A549 (cell line): ENCODE results near the gene TEC. TPM values are rescaled to one million over a fixed set of nuclear protein-coding genes. Genes with fewer than 3 reads are reported as not detected.
A peak's percentile ranks its signal among the peaks of the same experiment; 100 is the strongest.
"Not testable (repeated sequence)": the region's sequence is repeated elsewhere in the genome, so short reads cannot be mapped to it uniquely, and the experiment has no call there.

Source experiments
- ATAC-seq, 2 experiments: fragments of 200-7000 bp in 1 of 2; fragments of >200 bp in 1 of 2; cut with Nextera tagmentation in 1 of 2; cut with Tn5 transposase in 1 of 2; 3 replicates each; pipeline versions ENCODE4 v1.8.0 to v1.9.1; 2018 to 2020; ENCODE audit warnings: mild to moderate bottlenecking in 1 of 2, moderate library complexity in 1 of 2
- CTCF ChIA-PET: fragments of 300-600 bp; sonication (Branson Sonifier 250); formaldehyde crosslinking; extraction: SDS; loops from one replicate; lab custom pipeline; 2021; ENCODE audit warnings: antibody characterized with exemption, inconsistent platforms; lab: Yijun Ruan, JAX
- POLR2A ChIA-PET: fragments of 350-600 bp; formaldehyde crosslinking; extraction: SDS; loops from one replicate; lab custom pipeline; 2021; ENCODE audit warnings: antibody characterized with exemption, inconsistent platforms; lab: Yijun Ruan, JAX
- DNase-seq, 2 experiments: peaks; one replicate each; pipeline versions ENCODE4 v3.0.0 to v3.0.0-alpha.2; 2011 to 2016; ENCODE audit warnings: low read depth in 1 of 2, low spot score in 1 of 2
- FAIRE-seq: peaks from 2 replicates; lab custom pipeline; 2011; peaks lifted over from hg19 to GRCh38; lab: Jason Lieb, UNC
- H3K27ac ChIP-seq, 2 experiments: fragments of >200 bp; sonication (Bioruptor Twin); formaldehyde crosslinking; 3 replicates each; pipeline ENCODE4 v1.5.1; 2016 to 2017
- H3K4me1 ChIP-seq: fragments of >200 bp; sonication (Bioruptor Twin); formaldehyde crosslinking; 3 replicates; pipeline ENCODE4 v1.6.1; 2016
- H3K4me2 ChIP-seq: fragments of >200 bp; sonication (Bioruptor Twin); formaldehyde crosslinking; 3 replicates; pipeline ENCODE4 v1.6.1; 2016
- H3K4me3 ChIP-seq: fragments of >200 bp; sonication (Bioruptor Twin); formaldehyde crosslinking; 3 replicates; pipeline ENCODE4 v1.5.1; 2016
- H3K9me3 ChIP-seq: fragments of >200 bp; sonication (Bioruptor Twin); formaldehyde crosslinking; 3 replicates; pipeline ENCODE4 v1.6.1; 2016
- BHLHE40 ChIP-seq: IDR thresholded peaks from 2 replicates; pipeline ENCODE4 v1.6.1; 2012; ENCODE audit warnings: low read depth, low read length, inconsistent platforms
- CHD2 ChIP-seq: fragments of 150-350 bp; IDR thresholded peaks from 2 replicates; pipeline ENCODE4 v1.6.1; 2014; ENCODE audit warnings: low read length; ENCODE audit not compliant: partially characterized antibody
- GATA3 ChIP-seq: IDR thresholded peaks from 2 replicates; pipeline ENCODE4 v1.6.1; 2012; ENCODE audit warnings: borderline replicate concordance
- JUN ChIP-seq, 2 experiments: fragments of >200 bp; sonication (Bioruptor Twin); formaldehyde crosslinking; IDR thresholded peaks; 2 replicates in 1 of 2; 3 replicates in 1 of 2; pipeline ENCODE4 v1.6.1; 2016 to 2017
- JUNB ChIP-seq: fragments of >200 bp; sonication (Bioruptor Twin); formaldehyde crosslinking; IDR thresholded peaks from 2 replicates; pipeline ENCODE4 v1.6.1; 2016
- KDM1A ChIP-seq: fragments of 200-600 bp; sonication (generic); IDR thresholded peaks from 2 replicates; pipeline ENCODE4 v1.6.1; 2016; ENCODE audit warnings: low read depth, mild to moderate bottlenecking
- KDM5A ChIP-seq: fragments of 200-600 bp; sonication (generic); IDR thresholded peaks from 2 replicates; pipeline ENCODE4 v1.6.1; 2016; ENCODE audit warnings: antibody characterized with exemption, mild to moderate bottlenecking
- MAZ ChIP-seq: fragments of 150-350 bp; IDR thresholded peaks from 2 replicates; pipeline ENCODE4 v1.6.1; 2014; ENCODE audit warnings: antibody characterized with exemption, low read depth, low read length, borderline replicate concordance
- NFE2L2 ChIP-seq: fragments of 150-350 bp; conservative IDR thresholded peaks from 2 replicates; pipeline ENCODE4 v1.6.1; 2014; ENCODE audit warnings: low read length
- NPAS2 ChIP-seq: fragments of 250-450 bp; sonication (Bioruptor Pico); IDR thresholded peaks from 2 replicates; pipeline ENCODE4 v1.8.0; 2022; ENCODE audit warnings: mild to moderate bottlenecking, moderate library complexity, borderline replicate concordance
- PHF8 ChIP-seq: fragments of 200-600 bp; sonication (generic); IDR thresholded peaks from 2 replicates; pipeline ENCODE4 v1.6.1; 2016; ENCODE audit warnings: low read depth, mild to moderate bottlenecking, antibody characterized with exemption, moderate library complexity, borderline replicate concordance
- POLR2A ChIP-seq: IDR thresholded peaks from 2 replicates; pipeline ENCODE4 v1.6.1; 2012; ENCODE audit warnings: mild to moderate bottlenecking, low read length
- RAD21 ChIP-seq, 2 experiments: fragments of >200 bp in 1 of 2; sonication (Bioruptor Twin) in 1 of 2; formaldehyde crosslinking in 1 of 2; IDR thresholded peaks in 1 of 2; conservative IDR thresholded peaks in 1 of 2; 2 replicates in 1 of 2; 3 replicates in 1 of 2; pipeline ENCODE4 v1.6.1; 2012 to 2018; ENCODE audit warnings: inconsistent platforms in 1 of 2
- SMC3 ChIP-seq: fragments of >200 bp; sonication (Bioruptor Twin); formaldehyde crosslinking; IDR thresholded peaks from 3 replicates; pipeline ENCODE4 v1.6.1; 2018; ENCODE audit warnings: inconsistent platforms
- WGBS: methylation state at CpG from one replicate; pipeline ENCODE4 v1.1.6; 2017; ENCODE audit errors: missing lambda C conversion rate; 5-methylcytosine and 5-hydroxymethylcytosine counted together
- polyA minus RNA-seq: library from RNA; depleted of rRNA, polyadenylated mRNA; stranded (reverse); fragments of >200 nt; gene quantifications from 2 replicates; pipeline ENCODE4 v1.2.3, GENCODE V29; 2011; rRNA and poly(A)+ RNA removed
- polyA plus RNA-seq, 4 experiments: library from polyadenylated mRNA; depleted of rRNA in 3 of 4; stranded (reverse); fragments of >200 nt; fragmentation: RNase III in 1 of 4; extraction: RNeasy Plus Mini Kit Qiagen cat#74134 plus additional on column Dnase treatment in 1 of 4; gene quantifications; 2 replicates in 3 of 4; 3 replicates in 1 of 4; pipeline ENCODE4 v1.2.3, GENCODE V29; 2011 to 2017
- TF ChIP-seq, protein P1 (sequence below): fragments of >200 bp; sonication (Bioruptor Twin); formaldehyde crosslinking; IDR thresholded peaks from 3 replicates; pipeline ENCODE4 v1.5.1; 2016
- TF ChIP-seq, protein P2 (sequence below): IDR thresholded peaks from 2 replicates; pipeline ENCODE4 v1.6.1; 2012
- TF ChIP-seq, protein P3 (sequence below): fragments of >200 bp; sonication (Bioruptor Twin); formaldehyde crosslinking; IDR thresholded peaks from 2 replicates; pipeline ENCODE4 v1.6.1; 2016

TEC gene
- 1.2 and 1.3 TPM in 2 replicates for polyA plus RNA-seq (2011; rRNA removed)
- 0.29 and 0.30 TPM in 2 replicates for polyA plus RNA-seq (2012; cell fraction: cytosol; rRNA removed)
- polyA plus RNA-seq (2012; cell fraction: nucleus; rRNA removed): 0.36 and 0.71 TPM in 2 replicates
- 1.4 to 1.9 TPM (median 1.6 TPM) in 3 replicates for polyA plus RNA-seq (2017; fragmentation: RNase III; extraction: RNeasy Plus Mini Kit Qiagen cat#74134 plus additional on column Dnase treatment)
- 1.3 and 1.6 TPM in 2 replicates for polyA minus RNA-seq

DNA sequence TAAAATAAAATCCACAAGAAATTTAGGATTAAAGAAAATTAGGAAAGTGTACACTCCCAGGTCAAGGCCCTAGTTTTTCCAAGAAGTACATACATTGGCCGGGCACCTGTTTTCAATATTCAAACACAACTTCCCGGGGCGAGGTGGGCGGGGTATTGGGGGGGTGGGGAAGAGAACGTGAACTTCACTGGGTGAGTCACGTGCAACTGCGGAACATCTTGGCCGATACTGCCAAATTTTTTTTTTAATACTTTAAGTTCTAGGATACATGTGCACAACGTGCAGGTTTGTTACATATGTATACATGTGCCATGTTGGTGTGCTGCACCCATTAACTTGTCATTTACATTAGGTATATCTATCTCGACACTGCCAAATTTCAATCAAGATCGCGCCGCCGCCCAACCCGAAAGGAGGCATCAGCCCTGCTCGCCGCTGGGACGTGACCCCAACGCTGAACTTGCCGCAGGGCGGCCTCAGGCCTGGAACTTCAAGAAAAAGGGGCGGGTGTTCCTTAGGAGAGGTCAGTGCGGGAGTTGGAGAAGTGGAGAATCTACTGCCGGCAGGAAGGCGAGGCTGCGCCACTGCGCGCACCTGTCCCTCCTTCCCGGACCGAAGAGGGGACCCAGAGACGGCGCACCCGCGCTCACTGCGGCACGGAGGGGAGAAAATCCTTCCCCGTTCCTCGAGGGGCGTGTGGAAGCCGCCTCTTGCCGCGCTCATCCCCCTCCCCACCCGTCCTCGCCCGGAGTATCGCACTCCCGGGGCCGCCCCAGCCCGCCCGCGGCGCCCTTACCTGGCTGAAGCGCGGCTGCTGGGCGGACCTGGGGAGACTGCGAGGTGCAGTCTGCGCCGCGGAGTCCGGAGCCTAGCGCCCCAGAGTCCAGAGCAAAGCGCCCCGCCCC is at the start of gene TEC:
Gene TEC, minus strand, starts transcription at position 883 of the 905 bp plus-strand sequence. CDS start 41,224 bp downstream, outside the sequence.
- FAIRE-seq (no peak), DNase-seq (peak; percentile 38 to 60)

DNA sequence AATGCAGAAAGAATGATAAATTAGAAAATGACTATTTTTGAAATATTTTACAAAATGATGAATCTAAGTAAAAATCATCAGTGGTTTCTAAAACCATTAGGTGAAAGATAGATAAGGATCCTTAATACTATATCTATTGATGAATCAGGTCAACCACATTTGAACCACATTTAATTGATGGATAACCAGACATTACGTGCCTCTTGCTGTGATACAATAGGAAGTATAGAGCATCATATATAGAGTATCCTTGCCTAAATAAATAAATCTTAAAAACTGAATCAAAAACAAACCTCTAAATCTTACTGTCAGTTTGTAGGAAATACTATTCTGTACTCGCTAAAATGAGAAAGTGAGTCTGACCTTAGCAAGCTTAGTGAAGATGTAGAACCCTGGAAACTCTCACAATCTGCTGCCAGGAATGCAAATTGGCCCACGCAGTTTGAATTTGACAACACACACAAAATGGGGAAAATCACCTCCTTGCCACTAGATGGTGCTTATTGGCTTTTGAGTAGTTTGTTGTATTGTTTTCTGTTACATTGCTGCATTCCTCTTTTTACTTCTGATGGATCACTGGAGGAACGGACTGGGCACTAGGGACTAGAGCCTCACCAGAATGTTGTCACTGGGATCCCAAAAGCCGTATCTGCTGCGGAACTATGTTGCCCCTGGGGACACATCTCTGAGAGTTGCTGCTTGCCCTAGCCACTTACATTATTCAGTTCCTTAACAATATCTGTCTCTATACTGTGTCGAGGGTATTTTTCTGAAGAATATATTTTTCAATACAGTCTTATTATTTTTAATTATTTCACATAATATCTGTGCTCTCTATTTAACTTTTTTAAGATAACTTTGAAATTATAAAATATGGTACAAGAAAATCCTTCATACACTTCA is 46.3 kb upstream of the TEC start:
- FAIRE-seq (no peak), ATAC-seq (peak; percentile 78 to 84; a peak in 5 of 6 replicates)
- ChIA-PET POLR2A (no interaction called here), CTCF (interaction anchor here (1.3 to 2.0 kb wide), 3 partner anchors 15 to 230 kb away, joined by 4 to 7 read pairs (median 5); no protein-coding TSS in a partner anchor)
- 14% methylated on average over 7 of the region's 7 CpGs for WGBS
- Histone ChIP-seq H3K4me2 (peak overlapping the region; percentile 37; the same call in 2 of the 3 replicates), H3K4me3 (no peak overlapping the region)
- TF ChIP-seq RAD21 (conservative IDR thresholded peaks at IDR 0.05 in 1 of 2, IDR thresholded peaks at IDR 0.05 in 1 of 2): peak; percentile 77
- TF ChIP-seq, protein P1, sequence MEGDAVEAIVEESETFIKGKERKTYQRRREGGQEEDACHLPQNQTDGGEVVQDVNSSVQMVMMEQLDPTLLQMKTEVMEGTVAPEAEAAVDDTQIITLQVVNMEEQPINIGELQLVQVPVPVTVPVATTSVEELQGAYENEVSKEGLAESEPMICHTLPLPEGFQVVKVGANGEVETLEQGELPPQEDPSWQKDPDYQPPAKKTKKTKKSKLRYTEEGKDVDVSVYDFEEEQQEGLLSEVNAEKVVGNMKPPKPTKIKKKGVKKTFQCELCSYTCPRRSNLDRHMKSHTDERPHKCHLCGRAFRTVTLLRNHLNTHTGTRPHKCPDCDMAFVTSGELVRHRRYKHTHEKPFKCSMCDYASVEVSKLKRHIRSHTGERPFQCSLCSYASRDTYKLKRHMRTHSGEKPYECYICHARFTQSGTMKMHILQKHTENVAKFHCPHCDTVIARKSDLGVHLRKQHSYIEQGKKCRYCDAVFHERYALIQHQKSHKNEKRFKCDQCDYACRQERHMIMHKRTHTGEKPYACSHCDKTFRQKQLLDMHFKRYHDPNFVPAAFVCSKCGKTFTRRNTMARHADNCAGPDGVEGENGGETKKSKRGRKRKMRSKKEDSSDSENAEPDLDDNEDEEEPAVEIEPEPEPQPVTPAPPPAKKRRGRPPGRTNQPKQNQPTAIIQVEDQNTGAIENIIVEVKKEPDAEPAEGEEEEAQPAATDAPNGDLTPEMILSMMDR: peak; percentile 62
- peak; percentile 76 for TF ChIP-seq SMC3
- TF ChIP-seq, protein P2, sequence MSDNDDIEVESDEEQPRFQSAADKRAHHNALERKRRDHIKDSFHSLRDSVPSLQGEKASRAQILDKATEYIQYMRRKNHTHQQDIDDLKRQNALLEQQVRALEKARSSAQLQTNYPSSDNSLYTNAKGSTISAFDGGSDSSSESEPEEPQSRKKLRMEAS: no peak
- TF ChIP-seq, all 56 proteins: peak for 3
- Histone ChIP-seq H3K9me3 (no peaks in the 10 kb centered on the region), H3K4me1 (no peaks in the 10 kb centered on the region), H3K27ac (no peak overlapping the region)
- peak; percentile 27 to 64 for DNase-seq

More for the DNA sequence above, at the start of gene TEC:
- ChIA-PET POLR2A (no interaction called here), CTCF (no interaction called here)
- peak; percentile 84 to 87 for ATAC-seq
- Histone ChIP-seq H3K27ac (peak within 1 kb of the TSS; percentile 81 to 85), H3K9me3 (no peaks in the 10 kb centered on the region), H3K4me1 (0 out of 3 replicates have a peak, but pooled peaks cover 3% of the 10 kb centered on the region), H3K4me2 (peak within 1 kb of the TSS; percentile 83), H3K4me3 (peak within 1 kb of the TSS; percentile 96)
- TF ChIP-seq GATA3 (no peak), JUNB (no peak), PHF8 (peak; percentile 29), POLR2A (peak; percentile 28), JUN (IDR thresholded peaks at IDR 0.05) (peak in 1 of 2 experiments; percentile 16; a peak in 1 of 5 replicates)
- TF ChIP-seq, protein P2: 0 out of 2 replicates have a peak, but pooled peaks have one; percentile 27
- 3% methylated on average over 9 of the region's 63 CpGs for WGBS

DNA sequence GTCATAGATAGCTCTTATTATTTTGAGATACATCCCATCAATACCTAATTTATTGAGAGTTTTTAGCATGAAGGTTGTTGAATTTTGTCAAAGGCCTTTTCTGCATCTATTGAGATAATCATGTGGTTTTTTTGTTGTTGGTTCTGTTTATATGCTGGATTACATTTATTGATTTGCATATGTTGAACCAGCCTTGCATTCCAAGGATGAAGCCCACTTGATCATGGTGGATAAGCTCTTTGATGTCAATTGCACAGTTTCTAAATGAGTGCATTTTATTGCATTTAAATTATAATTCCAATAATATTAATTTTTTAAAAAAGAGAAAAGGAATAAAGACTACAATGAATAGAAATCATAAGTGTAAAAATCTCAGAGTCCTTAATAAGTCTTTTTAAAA is 45.1 kb upstream of the TEC start:
- H3K4me3 ChIP-seq, DNase-seq, ATAC-seq, H3K27ac ChIP-seq, POLR2A ChIA-PET, H3K4me2 ChIP-seq, FAIRE-seq, H3K4me1 ChIP-seq, H3K9me3 ChIP-seq: not testable (repeated sequence)
- CTCF ChIA-PET: interaction anchor here (0.8 to 2.0 kb wide), 4 partner anchors 14 to 231 kb away, joined by 4 to 7 read pairs (median 5); no protein-coding TSS in a partner anchor

DNA sequence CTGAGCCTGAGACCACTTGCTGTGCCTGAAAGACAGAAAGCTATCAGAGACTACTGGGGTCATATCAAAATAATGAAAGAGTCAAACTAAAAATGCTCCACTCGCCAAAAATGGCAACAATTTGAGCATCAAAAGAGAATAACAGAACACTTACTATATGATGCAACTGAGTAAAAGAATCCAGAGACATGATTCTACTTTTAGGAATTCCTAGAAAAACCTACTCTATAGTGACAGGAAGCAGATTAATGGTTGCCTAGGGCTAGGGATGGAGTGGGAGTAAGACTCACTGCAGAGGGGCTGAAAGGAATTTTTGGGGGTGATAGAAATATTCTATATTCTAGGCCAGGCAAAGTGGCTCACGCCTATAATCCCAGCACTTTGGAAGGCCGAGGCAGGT is 42.3 kb upstream of the TEC start:
- H3K9me3 ChIP-seq: no peaks in the 10 kb centered on the region
- no peak overlapping the region for H3K4me3 ChIP-seq
- FAIRE-seq (no peak), ATAC-seq (no peak), DNase-seq (no peak)
- WGBS: 28% methylated on average over 3 of the region's 3 CpGs
- H3K4me1 ChIP-seq: no peaks in the 10 kb centered on the region
- no peak overlapping the region for H3K27ac ChIP-seq
- no peak overlapping the region for H3K4me2 ChIP-seq
- POLR2A ChIA-PET: no interaction called here
- CTCF ChIA-PET: interaction anchor here (1.3 kb wide), 1 partner anchor 21 kb away, joined by 5 read pairs; no protein-coding TSS in a partner anchor
- TF ChIP-seq BHLHE40 (no peak), JUN (IDR thresholded peaks at IDR 0.05) (no peak), CHD2 (no peak), MAZ (no peak), NPAS2 (CRISPR knock-in tag) (no peak), NFE2L2 (no peak), KDM5A (no peak), KDM1A (no peak)
- TF ChIP-seq, protein P3, sequence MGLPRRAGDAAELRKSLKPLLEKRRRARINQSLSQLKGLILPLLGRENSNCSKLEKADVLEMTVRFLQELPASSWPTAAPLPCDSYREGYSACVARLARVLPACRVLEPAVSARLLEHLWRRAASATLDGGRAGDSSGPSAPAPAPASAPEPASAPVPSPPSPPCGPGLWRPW: no peak
- TF ChIP-seq, all 56 proteins: peak for 0
